ENCODE data around the gene EFL1. TPM values are rescaled to one million over a fixed set of nuclear protein-coding genes. Genes with fewer than 3 reads are reported as not detected.
"Not testable (repeated sequence)": the region's sequence is repeated elsewhere in the genome, so short reads cannot be mapped to it uniquely, and the experiment has no call there.

The EFL1 gene
- total RNA-seq, 6 donors from 2014 or later: 9.7 to 27.7 (median 17.0) TPM

DNA sequence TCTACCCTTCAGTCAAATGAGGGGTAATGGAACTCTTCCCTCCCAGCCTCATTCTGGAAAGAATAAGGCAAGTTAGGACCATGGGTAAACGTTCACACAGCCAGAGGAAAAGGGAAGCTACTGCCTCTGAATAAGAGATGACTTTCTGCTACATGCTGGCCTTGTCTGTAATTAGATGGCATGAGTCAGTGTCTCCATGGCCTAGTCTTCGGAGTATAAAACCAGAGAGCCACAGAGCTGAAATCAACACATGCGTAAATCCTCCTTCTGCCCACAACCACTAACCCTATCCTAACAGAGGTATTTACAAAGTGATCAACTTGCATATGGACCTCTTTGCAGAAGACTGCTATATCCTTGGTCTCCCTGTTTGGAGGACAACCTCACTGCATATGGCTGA is 14.3 kb downstream of the EFL1 start:
- H3K4me3 ChIP-seq; ATAC-seq (ENCODE audit: low FRiP score in 2 of 2); H3K27ac ChIP-seq; H3K27me3 ChIP-seq; DNase-seq; H3K9me3 ChIP-seq; H3K4me1 ChIP-seq: not testable (repeated sequence)
- peaks cover 0 to 34% (median 4%) of the 10 kb centered on the region in 4 donors for H3K36me3 ChIP-seq
- 86% methylated on average over 3 of the region's 3 CpGs for WGBS, 2 donors

DNA sequence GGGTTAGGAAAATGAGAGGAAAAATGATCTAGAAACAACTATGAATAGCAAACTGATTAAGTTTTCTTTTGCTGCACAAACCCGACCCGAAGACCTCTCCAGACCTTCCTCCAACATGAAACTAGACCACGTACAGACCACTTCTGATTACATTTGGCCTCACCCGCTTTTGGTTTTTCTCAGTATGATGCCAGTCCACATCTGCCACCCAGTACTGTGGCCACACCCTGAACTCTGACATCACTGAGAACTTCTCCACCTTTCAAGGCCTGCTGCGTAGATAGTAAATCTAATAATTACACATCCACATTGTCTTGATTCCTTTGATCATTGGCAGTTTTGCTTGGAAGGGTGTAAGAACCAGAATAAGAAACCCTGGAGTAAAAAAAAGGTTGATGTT is 16.6 kb downstream of the EFL1 start:
- not testable (repeated sequence) for DNase-seq; H3K27me3 ChIP-seq; H3K27ac ChIP-seq; H3K4me3 ChIP-seq; ATAC-seq (ENCODE audit: low FRiP score in 2 of 2); H3K9me3 ChIP-seq; H3K4me1 ChIP-seq
- WGBS, 2 donors: 91 to 93% methylated on average over 5 of the region's 5 CpGs
- H3K36me3 ChIP-seq: peaks cover 0 to 20% (median 2%) of the 10 kb centered on the region in 4 donors

- H3K27ac ChIP-seq; H3K4me3 ChIP-seq; ATAC-seq (ENCODE audit: low FRiP score in 2 of 2); DNase-seq; H3K4me1 ChIP-seq; H3K27me3 ChIP-seq; H3K9me3 ChIP-seq: not testable (repeated sequence)
- 64 to 83% methylated on average over 4 of the region's 5 CpGs for WGBS, 2 donors
- H3K36me3 ChIP-seq: peaks cover 0 to 41% (median 12%) of the 10 kb centered on the region in 4 donors
Measured at GRCh38 chr15:82243644-82244043, 18.9 kb downstream of the EFL1 start.

DNA sequence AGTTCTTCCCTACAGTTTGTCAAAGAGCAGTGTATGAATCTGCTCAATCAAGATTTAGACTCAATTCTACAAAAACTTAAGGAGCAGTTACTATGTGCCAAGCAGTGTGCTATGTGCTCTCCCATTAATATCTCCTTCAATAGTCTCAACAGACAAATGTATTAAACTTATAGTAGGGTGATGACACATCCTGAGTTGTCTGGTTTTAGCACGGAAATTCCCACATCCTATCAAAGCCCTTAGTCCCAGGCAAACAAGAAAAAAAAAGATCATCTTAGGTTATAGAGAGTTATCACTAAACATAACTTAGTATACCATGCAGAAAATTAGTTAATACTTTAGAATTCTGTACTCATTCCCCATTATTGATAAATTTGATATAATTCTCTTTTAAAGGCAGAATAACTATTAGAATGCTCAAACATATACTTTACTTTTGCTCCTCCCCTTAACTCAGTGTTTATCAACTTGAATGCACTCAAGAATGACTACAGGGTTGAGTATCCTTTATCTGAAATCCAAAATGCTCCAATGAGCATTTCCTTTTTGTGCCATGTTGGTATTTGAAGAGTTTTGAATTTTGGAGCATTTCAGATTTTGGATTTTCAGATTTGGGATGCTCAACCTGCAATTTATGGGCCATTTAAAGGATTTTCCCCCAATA is 20.6 kb downstream of the EFL1 start:
- H3K27me3 ChIP-seq; H3K4me3 ChIP-seq; H3K4me1 ChIP-seq; H3K9me3 ChIP-seq; ATAC-seq (ENCODE audit: low FRiP score in 2 of 2); H3K27ac ChIP-seq; DNase-seq: not testable (repeated sequence)
- H3K36me3 ChIP-seq: peaks cover 0 to 45% (median 12%) of the 10 kb centered on the region in 4 donors
- 84 to 94% methylated on average over 1 of the region's 1 CpG for WGBS, 2 donors

DNA sequence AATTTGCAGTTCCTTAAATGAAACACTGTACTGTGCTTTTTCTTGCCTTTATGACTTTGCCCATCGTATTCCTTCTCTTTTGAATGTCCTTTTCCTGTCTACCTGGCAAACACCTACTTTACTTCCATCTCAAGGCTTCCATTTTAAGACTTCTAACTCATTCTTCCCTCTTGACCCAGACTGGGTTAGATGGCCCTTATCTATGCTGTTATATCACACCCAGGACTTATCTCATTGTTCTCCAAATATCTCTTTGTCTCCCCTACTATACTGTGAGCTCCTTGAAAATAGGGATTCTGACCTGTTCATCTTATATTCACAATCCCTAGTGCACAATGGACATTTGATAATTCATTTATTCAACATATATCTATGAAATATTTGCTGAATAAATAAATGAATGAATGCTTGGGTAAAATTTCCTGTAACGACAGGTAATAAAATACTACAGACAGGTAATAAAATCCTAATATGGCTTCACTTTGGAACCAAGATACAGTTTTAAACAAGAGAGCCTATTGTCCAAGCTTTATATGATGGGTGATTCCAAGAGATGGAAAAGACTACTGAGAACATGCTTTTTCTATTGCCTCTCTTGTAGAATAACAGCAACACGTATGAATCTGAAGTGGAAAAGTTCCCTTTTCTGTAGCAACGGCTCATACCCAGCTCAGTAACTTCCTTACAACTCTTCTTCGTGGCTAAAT is 22.7 kb downstream of the EFL1 start:
- 91 to 93% methylated on average over 5 of the region's 5 CpGs for WGBS, 2 donors
- H3K9me3 ChIP-seq: no peaks in the 10 kb centered on the region
- ATAC-seq (ENCODE audit: low FRiP score in 2 of 2): no peak

GRCh38 chr15:82237944-82238534 is 24.5 kb downstream of the EFL1 start:
- H3K4me3 ChIP-seq; H3K27ac ChIP-seq; DNase-seq; H3K27me3 ChIP-seq; ATAC-seq (ENCODE audit: low FRiP score in 2 of 2); H3K4me1 ChIP-seq; H3K9me3 ChIP-seq: not testable (repeated sequence)
- peaks cover 0 to 27% (median 11%) of the 10 kb centered on the region in 4 donors for H3K36me3 ChIP-seq
- WGBS, 2 donors: 54 to 61% methylated on average over 2 to 3 of the region's 3 CpGs

More for the DNA sequence above, 22.7 kb downstream of the EFL1 start:
- DNase-seq: no peak
- H3K4me1 ChIP-seq: no peaks in the 10 kb centered on the region
- no peak for TF ChIP-seq POLR2AphosphoS5 (IDR thresholded peaks at IDR 0.05)
- no peak for TF ChIP-seq EP300 (IDR thresholded peaks at IDR 0.05)
- no peak for TF ChIP-seq POLR2A (IDR thresholded peaks at IDR 0.05)
- TF ChIP-seq, protein P1, sequence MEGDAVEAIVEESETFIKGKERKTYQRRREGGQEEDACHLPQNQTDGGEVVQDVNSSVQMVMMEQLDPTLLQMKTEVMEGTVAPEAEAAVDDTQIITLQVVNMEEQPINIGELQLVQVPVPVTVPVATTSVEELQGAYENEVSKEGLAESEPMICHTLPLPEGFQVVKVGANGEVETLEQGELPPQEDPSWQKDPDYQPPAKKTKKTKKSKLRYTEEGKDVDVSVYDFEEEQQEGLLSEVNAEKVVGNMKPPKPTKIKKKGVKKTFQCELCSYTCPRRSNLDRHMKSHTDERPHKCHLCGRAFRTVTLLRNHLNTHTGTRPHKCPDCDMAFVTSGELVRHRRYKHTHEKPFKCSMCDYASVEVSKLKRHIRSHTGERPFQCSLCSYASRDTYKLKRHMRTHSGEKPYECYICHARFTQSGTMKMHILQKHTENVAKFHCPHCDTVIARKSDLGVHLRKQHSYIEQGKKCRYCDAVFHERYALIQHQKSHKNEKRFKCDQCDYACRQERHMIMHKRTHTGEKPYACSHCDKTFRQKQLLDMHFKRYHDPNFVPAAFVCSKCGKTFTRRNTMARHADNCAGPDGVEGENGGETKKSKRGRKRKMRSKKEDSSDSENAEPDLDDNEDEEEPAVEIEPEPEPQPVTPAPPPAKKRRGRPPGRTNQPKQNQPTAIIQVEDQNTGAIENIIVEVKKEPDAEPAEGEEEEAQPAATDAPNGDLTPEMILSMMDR (IDR thresholded peaks at IDR 0.05): no peak
- H3K27ac ChIP-seq: no peak overlapping the region
- H3K4me3 ChIP-seq: no peak overlapping the region
- H3K36me3 ChIP-seq: peaks cover 0 to 35% (median 11%) of the 10 kb centered on the region in 4 donors
- H3K27me3 ChIP-seq: no peaks in the 10 kb centered on the region

DNA sequence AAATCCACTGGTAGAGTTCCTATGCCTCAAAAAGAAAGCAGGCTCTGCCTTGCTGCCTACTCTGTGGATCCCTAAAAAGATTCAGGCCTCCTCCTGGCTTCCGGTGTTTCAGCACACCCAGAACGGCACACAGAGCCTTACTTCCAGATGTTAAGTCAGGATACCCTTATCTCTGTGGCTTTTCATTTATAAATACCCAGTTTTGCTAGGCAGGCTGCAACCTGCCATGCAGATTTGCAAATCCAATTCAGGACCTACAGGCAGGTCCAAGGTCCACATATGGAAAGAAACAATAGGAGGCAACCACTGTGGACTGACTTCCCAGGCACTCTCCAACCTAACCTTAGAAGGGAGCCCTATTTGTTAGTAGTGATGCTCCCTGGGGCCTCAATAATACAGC is 30.7 kb downstream of the EFL1 start:
- TF ChIP-seq, protein P1 (IDR thresholded peaks at IDR 0.05): no peak
- TF ChIP-seq POLR2AphosphoS5 (IDR thresholded peaks at IDR 0.05): no peak
- no peak for TF ChIP-seq POLR2A (IDR thresholded peaks at IDR 0.05)
- TF ChIP-seq EP300 (IDR thresholded peaks at IDR 0.05): no peak
- Histone ChIP-seq H3K36me3 (peaks cover 0 to 21% (median 3%) of the 10 kb centered on the region in 4 donors), H3K27ac (no peak overlapping the region), H3K4me1 (no peaks in the 10 kb centered on the region), H3K27me3 (no peaks in the 10 kb centered on the region), H3K9me3 (no peaks in the 10 kb centered on the region), H3K4me3 (no peak overlapping the region)
- ATAC-seq (ENCODE audit: low FRiP score in 2 of 2) (no peak), DNase-seq (no peak)
- WGBS, 2 donors: 95 to 96% methylated on average over 2 of the region's 2 CpGs
